HepG2 (cell line): Measurements from ENCODE around the gene EPHB4. TPM values are rescaled to one million over a fixed set of nuclear protein-coding genes. Genes with fewer than 3 reads are reported as not detected.

Source experiments
- ATAC-seq: fragments of 200-7000 bp; cut with Tn5 transposase; 3 replicates; pipeline ENCODE4 v1.9.1; 2020; ENCODE audit warnings: mild to moderate bottlenecking, moderate library complexity
- BruUV-seq: library from RNA; stranded (reverse); fragments of 400-500 nt; replicated peaks from 2 replicates; lab custom pipeline; 2021; lab: Mats Ljungman, UMichigan
- CTCF ChIA-PET: fragments of 300-600 bp; formaldehyde crosslinking; extraction: SDS; loops from one replicate; lab custom pipeline; 2021; ENCODE audit warnings: low total read pairs, inconsistent platforms, low intra/inter-chr PET ratio; lab: Yijun Ruan, JAX
- POLR2A ChIA-PET: fragments of 350-600 bp; sonication (Branson Sonifier 250); formaldehyde crosslinking; loops from one replicate; lab custom pipeline; 2020; ENCODE audit warnings: antibody characterized with exemption, inconsistent platforms; lab: Yijun Ruan, JAX
- DNase-seq: peaks from one replicate; pipeline ENCODE4 v3.0.0-alpha.2; 2015; ENCODE audit warnings: low spot score
- FAIRE-seq: peaks from 3 replicates; lab custom pipeline; 2011; peaks lifted over from hg19 to GRCh38; lab: Jason Lieb, UNC
- H2AFZ ChIP-seq: one replicate; pipeline ENCODE4 v1.6.1; 2011; ENCODE audit warnings: low read length, inconsistent platforms
- H3K27ac ChIP-seq: fragments of 300-600 bp; 3 replicates; pipeline ENCODE4 v1.8.0; 2011; ENCODE audit warnings: mixed run types, mild to moderate bottlenecking, mixed read lengths, low read length, inconsistent platforms; ENCODE audit not compliant: insufficient read depth; ENCODE audit errors: extremely low read length
- H3K27me3 ChIP-seq, 2 experiments: fragments of 200-600 bp in 1 of 2; 2 replicates in 1 of 2; 3 replicates in 1 of 2; pipeline versions ENCODE4 v1.6.0 to v1.8.0; 2011; ENCODE audit warnings: low read length in 2 of 2, mild to moderate bottlenecking in 2 of 2, moderate library complexity in 2 of 2, inconsistent platforms in 1 of 2; ENCODE audit not compliant: insufficient read depth in 2 of 2, control insufficient read depth in 1 of 2
- H3K36me3 ChIP-seq, 2 experiments: fragments of 200-600 bp in 1 of 2; replicated peaks in 1 of 2; 2 replicates in 1 of 2; 3 replicates in 1 of 2; pipeline versions ENCODE4 v1.5.1 to v1.8.0; 2011; ENCODE audit warnings: low read length in 2 of 2, inconsistent platforms in 1 of 2; ENCODE audit not compliant: insufficient read depth in 2 of 2, control insufficient read depth in 1 of 2
- H3K4me1 ChIP-seq: 2 replicates; pipeline ENCODE4 v1.5.1; 2012; ENCODE audit warnings: low read length, inconsistent platforms; ENCODE audit not compliant: insufficient read depth
- H3K4me2 ChIP-seq: 2 replicates; pipeline ENCODE4 v1.6.0; 2011; ENCODE audit warnings: low read depth, low read length, inconsistent platforms
- H3K4me3 ChIP-seq, 3 experiments: fragments of 200-600 bp in 1 of 3; sonication (generic), shearing (Covaris generic) in 1 of 3; replicated peaks in 1 of 3; 2 replicates each; pipeline ENCODE4 v1.5.1; 2011 to 2016; ENCODE audit warnings: low read length in 3 of 3, inconsistent platforms in 2 of 3, low read depth in 2 of 3, mild to moderate bottlenecking in 2 of 3, control low read depth in 1 of 3, mixed read lengths in 1 of 3; ENCODE audit not compliant: insufficient read depth in 1 of 3
- H3K79me2 ChIP-seq: one replicate; pipeline ENCODE4 v1.6.1; 2011; ENCODE audit warnings: low read length, inconsistent platforms; ENCODE audit not compliant: insufficient read depth
- H3K9ac ChIP-seq: 2 replicates; pipeline ENCODE4 v1.6.0; 2011; ENCODE audit warnings: mild to moderate bottlenecking, low read depth, low read length, inconsistent platforms; ENCODE audit not compliant: insufficient read depth
- H3K9me3 ChIP-seq: 2 replicates; pipeline ENCODE4 v1.5.1; 2012; ENCODE audit warnings: mild to moderate bottlenecking, low read length
- H4K20me1 ChIP-seq: 2 replicates; pipeline ENCODE4 v1.6.0; 2011; ENCODE audit warnings: inconsistent platforms, mild to moderate bottlenecking, low read length, moderate library complexity; ENCODE audit not compliant: insufficient read depth
- KDM2A ChIP-seq: sonication (generic); formaldehyde crosslinking; IDR thresholded peaks from 2 replicates; pipeline ENCODE4 v1.4.0; 2020; ENCODE audit warnings: low read depth, missing genetic modification reagents, borderline replicate concordance
- NCOA2 ChIP-seq: sonication (generic); formaldehyde crosslinking; IDR thresholded peaks from 2 replicates; pipeline ENCODE4 v1.8.0; 2022; ENCODE audit warnings: inconsistent platforms
- PHF8 ChIP-seq: sonication (generic); formaldehyde crosslinking; IDR thresholded peaks from 2 replicates; pipeline ENCODE4 v1.5.0; 2020; ENCODE audit warnings: missing genetic modification reagents
- TBX3 ChIP-seq: fragments of 450-650 bp; IDR thresholded peaks from 2 replicates; pipeline ENCODE4 v1.6.1; 2017; ENCODE audit warnings: antibody characterized with exemption, mild to moderate bottlenecking, inconsistent platforms, borderline replicate concordance
- ZNF10 ChIP-seq: sonication (generic); formaldehyde crosslinking; IDR thresholded peaks from 2 replicates; pipeline ENCODE4 v1.4.0; 2020; ENCODE audit warnings: mild to moderate bottlenecking, low read depth, missing genetic modification reagents, borderline replicate concordance
- ZNF224 ChIP-seq: sonication (generic); formaldehyde crosslinking; IDR thresholded peaks from 2 replicates; pipeline ENCODE4 v1.5.0; 2020; ENCODE audit warnings: mild to moderate bottlenecking, missing genetic modification reagents
- ZNF431 ChIP-seq: sonication (generic); formaldehyde crosslinking; IDR thresholded peaks from 2 replicates; pipeline ENCODE4 v1.9.0; 2022; ENCODE audit warnings: missing genetic modification reagents, low read depth, mild to moderate bottlenecking, borderline replicate concordance
- WGBS: methylation state at CpG from one replicate; pipeline ENCODE4 v1.1.6; 2017; ENCODE audit warnings: low lambda C conversion rate; 5-methylcytosine and 5-hydroxymethylcytosine counted together
- in situ Hi-C: cut with HindIII; loops from 2 replicates; pipeline ENCODE4 v1.10.0; 2017; ENCODE audit warnings: low pct_unique_long_range_greater_than_20kb; ENCODE audit not compliant: extremely low pct_ligation_motif_present
- intact Hi-C: fragments of 100-400 bp; cut with micrococcal nuclease; formaldehyde crosslinking; loops from one replicate; pipeline ENCODE4 v1.10.0; 2022; ENCODE audit not compliant: unreplicated experiment
- polyA plus RNA-seq, 8 experiments: library from polyadenylated mRNA; depleted of rRNA in 3 of 8; stranded (reverse) in 7 of 8; unstranded in 1 of 8; fragments of >200 nt; fragmentation: Illumina TruSeq in 4 of 8; extraction: Trizol in 4 of 8; gene quantifications; 2 replicates each; pipeline versions ENCODE4 v1.2.1 to v1.2.3, GENCODE V29; 2011 to 2016; ENCODE audit warnings: low read depth in 4 of 8, missing spikeins in 1 of 8, mixed read lengths in 1 of 8; ENCODE audit not compliant: insufficient read depth in 1 of 8
- total RNA-seq, 5 experiments: library from RNA; depleted of rRNA; stranded (reverse); fragments of >200 nt; fragmentation: Illumina TruSeq; extraction: Trizol; gene quantifications; 2 replicates each; pipeline ENCODE4 v1.2.3, GENCODE V29; 2016; ENCODE audit warnings: low read depth in 1 of 5
- TF ChIP-seq, protein P1 (sequence below): sonication (generic); formaldehyde crosslinking; IDR thresholded peaks from 2 replicates; pipeline ENCODE4 v1.4.0; 2020; ENCODE audit warnings: mild to moderate bottlenecking, low read depth, missing genetic modification reagents
- TF ChIP-seq, protein P2 (sequence below): sonication (generic); formaldehyde crosslinking; IDR thresholded peaks from one replicate; pipeline ENCODE4 v1.5.1; 2020; ENCODE audit warnings: mild to moderate bottlenecking, missing genetic modification reagents; ENCODE audit errors: not compliant biosample characterization
- TF ChIP-seq, protein P3 (sequence below): sonication (generic); formaldehyde crosslinking; IDR thresholded peaks from 2 replicates; pipeline ENCODE4 v1.5.0; 2020; ENCODE audit warnings: missing genetic modification reagents

The EPHB4 gene
- total and polyA plus RNA-seq, 2 of the 13 experiments (the other 11 are each of a cell fraction or from before 2014, with no cell fraction given) = 61.4 to 69.6 TPM

DNA sequence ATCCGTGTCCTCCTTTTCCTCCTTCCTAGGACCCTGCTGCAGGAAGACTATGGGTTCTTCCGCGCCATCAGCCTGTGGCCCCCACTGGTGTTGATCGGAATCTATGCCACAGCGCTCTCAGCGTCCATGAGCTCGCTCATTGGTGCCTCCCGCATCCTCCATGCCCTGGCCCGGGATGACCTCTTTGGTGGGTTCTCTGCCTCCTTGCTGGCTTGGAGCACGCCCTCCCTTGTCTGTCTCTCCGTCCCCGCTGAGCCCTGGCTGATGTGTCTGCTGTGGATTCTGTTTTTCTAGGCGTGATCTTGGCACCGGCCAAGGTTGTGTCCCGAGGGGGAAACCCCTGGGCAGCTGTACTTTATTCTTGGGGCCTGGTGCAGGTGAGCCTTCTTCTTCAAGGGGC lies 32.5 kb upstream of the EPHB4 start:
- H3K4me3 ChIP-seq = no peak overlapping the region
- H4K20me1 ChIP-seq = no peaks in the 10 kb centered on the region
- no peaks in the 10 kb centered on the region for H3K79me2 ChIP-seq
- no peaks in the 10 kb centered on the region for H3K27me3 ChIP-seq
- H2AFZ ChIP-seq = no peak overlapping the region
- H3K27ac ChIP-seq = no peak overlapping the region
- no TSS peak for BruUV-seq
- ATAC-seq (no peak), FAIRE-seq (no peak), DNase-seq (no peak)
- peaks cover 19% of the 10 kb centered on the region for H3K4me1 ChIP-seq
- no peak overlapping the region for H3K9ac ChIP-seq
- in situ Hi-C loops = loop anchor here (10.0 kb wide), 2 partner anchors 65 to 155 kb away; partner anchors contain the start of gene POP7
- ChIA-PET POLR2A (no interaction called here), CTCF (no interaction called here)
- WGBS = 92% methylated on average over 15 of the region's 15 CpGs
- H3K4me2 ChIP-seq = no peak overlapping the region
- no peaks in the 10 kb centered on the region for H3K9me3 ChIP-seq
- H3K36me3 ChIP-seq = peaks cover 6 to 10% of the 10 kb centered on the region in 2 experiments; a peak in 4 of 5 replicates
- intact Hi-C loops = no loop called here
- TF ChIP-seq, protein P1, sequence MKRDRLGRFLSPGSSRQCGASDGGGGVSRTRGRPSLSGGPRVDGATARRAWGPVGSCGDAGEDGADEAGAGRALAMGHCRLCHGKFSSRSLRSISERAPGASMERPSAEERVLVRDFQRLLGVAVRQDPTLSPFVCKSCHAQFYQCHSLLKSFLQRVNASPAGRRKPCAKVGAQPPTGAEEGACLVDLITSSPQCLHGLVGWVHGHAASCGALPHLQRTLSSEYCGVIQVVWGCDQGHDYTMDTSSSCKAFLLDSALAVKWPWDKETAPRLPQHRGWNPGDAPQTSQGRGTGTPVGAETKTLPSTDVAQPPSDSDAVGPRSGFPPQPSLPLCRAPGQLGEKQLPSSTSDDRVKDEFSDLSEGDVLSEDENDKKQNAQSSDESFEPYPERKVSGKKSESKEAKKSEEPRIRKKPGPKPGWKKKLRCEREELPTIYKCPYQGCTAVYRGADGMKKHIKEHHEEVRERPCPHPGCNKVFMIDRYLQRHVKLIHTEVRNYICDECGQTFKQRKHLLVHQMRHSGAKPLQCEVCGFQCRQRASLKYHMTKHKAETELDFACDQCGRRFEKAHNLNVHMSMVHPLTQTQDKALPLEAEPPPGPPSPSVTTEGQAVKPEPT = no peak
- TF ChIP-seq ZNF10 (CRISPR knock-in tag) (no peak), ZNF224 (CRISPR knock-in tag) (no peak), TBX3 (no peak), PHF8 (CRISPR knock-in tag) (no peak), KDM2A (no peak), ZNF431 (CRISPR knock-in tag) (no peak), NCOA2 (CRISPR knock-in tag) (no peak)
- TF ChIP-seq, protein P2, sequence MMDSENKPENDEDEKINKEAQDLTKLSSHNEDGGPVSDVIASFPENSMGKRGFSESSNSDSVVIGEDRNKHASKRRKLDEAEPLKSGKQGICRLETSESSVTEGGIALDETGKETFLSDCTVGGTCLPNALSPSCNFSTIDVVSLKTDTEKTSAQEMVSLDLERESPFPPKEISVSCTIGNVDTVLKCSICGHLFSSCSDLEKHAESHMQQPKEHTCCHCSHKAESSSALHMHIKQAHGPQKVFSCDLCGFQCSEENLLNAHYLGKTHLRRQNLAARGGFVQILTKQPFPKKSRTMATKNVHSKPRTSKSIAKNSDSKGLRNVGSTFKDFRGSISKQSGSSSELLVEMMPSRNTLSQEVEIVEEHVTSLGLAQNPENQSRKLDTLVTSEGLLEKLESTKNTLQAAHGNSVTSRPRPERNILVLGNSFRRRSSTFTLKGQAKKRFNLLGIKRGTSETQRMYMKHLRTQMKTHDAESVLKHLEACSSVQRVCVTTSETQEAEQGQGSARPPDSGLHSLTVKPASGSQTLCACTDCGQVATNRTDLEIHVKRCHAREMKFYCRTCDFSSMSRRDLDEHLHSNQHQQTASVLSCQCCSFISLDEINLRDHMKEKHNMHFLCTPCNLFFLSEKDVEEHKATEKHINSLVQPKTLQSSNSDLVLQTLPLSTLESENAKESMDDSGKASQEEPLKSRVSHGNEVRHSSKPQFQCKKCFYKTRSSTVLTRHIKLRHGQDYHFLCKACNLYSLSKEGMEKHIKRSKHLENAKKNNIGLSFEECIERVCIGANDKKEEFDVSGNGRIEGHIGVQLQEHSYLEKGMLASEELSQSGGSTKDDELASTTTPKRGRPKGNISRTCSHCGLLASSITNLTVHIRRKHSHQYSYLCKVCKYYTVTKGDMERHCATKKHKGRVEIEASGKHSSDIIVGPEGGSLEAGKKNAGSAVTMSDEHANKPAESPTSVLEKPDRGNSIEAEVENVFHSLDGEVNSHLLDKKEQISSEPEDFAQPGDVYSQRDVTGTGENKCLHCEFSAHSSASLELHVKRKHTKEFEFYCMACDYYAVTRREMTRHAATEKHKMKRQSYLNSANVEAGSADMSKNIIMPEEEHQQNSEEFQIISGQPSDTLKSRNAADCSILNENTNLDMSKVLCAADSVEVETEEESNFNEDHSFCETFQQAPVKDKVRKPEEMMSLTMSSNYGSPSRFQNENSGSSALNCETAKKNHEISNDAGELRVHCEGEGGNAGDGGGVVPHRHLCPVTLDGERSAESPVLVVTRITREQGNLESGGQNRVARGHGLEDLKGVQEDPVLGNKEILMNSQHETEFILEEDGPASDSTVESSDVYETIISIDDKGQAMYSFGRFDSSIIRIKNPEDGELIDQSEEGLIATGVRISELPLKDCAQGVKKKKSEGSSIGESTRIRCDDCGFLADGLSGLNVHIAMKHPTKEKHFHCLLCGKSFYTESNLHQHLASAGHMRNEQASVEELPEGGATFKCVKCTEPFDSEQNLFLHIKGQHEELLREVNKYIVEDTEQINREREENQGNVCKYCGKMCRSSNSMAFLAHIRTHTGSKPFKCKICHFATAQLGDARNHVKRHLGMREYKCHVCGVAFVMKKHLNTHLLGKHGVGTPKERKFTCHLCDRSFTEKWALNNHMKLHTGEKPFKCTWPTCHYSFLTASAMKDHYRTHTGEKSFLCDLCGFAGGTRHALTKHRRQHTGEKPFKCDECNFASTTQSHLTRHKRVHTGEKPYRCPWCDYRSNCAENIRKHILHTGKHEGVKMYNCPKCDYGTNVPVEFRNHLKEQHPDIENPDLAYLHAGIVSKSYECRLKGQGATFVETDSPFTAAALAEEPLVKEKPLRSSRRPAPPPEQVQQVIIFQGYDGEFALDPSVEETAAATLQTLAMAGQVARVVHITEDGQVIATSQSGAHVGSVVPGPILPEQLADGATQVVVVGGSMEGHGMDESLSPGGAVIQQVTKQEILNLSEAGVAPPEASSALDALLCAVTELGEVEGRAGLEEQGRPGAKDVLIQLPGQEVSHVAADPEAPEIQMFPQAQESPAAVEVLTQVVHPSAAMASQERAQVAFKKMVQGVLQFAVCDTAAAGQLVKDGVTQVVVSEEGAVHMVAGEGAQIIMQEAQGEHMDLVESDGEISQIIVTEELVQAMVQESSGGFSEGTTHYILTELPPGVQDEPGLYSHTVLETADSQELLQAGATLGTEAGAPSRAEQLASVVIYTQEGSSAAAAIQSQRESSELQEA (CRISPR knock-in tag) = no peak
- TF ChIP-seq, protein P3, sequence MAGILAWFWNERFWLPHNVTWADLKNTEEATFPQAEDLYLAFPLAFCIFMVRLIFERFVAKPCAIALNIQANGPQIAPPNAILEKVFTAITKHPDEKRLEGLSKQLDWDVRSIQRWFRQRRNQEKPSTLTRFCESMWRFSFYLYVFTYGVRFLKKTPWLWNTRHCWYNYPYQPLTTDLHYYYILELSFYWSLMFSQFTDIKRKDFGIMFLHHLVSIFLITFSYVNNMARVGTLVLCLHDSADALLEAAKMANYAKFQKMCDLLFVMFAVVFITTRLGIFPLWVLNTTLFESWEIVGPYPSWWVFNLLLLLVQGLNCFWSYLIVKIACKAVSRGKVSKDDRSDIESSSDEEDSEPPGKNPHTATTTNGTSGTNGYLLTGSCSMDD (CRISPR knock-in tag) = no peak
